H1 (cell line): ENCODE measurements around the gene C2CD3. TPM values are rescaled to one million over a fixed set of nuclear protein-coding genes. Genes with fewer than 3 reads are reported as not detected.

Source experiments
- CTCF ChIA-PET: fragments of 300-600 bp; sonication (Branson Sonifier 250); formaldehyde crosslinking; loops from one replicate; lab custom pipeline; 2021; ENCODE audit not compliant: partially characterized antibody; lab: Charles Lee
- POLR2A ChIA-PET: fragments of 300-600 bp; sonication (Branson Sonifier 250); formaldehyde crosslinking; loops from one replicate; lab custom pipeline; 2021; ENCODE audit warnings: inconsistent platforms; ENCODE audit not compliant: partially characterized antibody; lab: Charles Lee
- DNase-seq, 2 experiments: peaks; one replicate each; pipeline versions ENCODE4 v3.0.0 to v3.0.0-alpha.2; 2010 to 2022; ENCODE audit warnings: low spot score in 2 of 2, low read depth in 1 of 2, mixed read lengths in 1 of 2
- FAIRE-seq: peaks from 2 replicates; lab custom pipeline; 2011; peaks lifted over from hg19 to GRCh38; lab: Jason Lieb, UNC
- H2AFZ ChIP-seq: 2 replicates; pipeline ENCODE4 v1.8.1; 2012; ENCODE audit warnings: low read length, inconsistent platforms
- H2AK5ac ChIP-seq: 2 replicates; pipeline ENCODE4 v1.6.1; 2013; ENCODE audit warnings: low read depth, low read length
- H2BK120ac ChIP-seq: replicated peaks from 2 replicates; pipeline ENCODE3; 2013; ENCODE audit warnings: low read depth, low read length, inconsistent platforms
- H2BK12ac ChIP-seq: 2 replicates; pipeline ENCODE4 v1.6.1; 2013; ENCODE audit warnings: low read depth, low read length
- H2BK15ac ChIP-seq: 2 replicates; pipeline ENCODE4 v1.6.1; 2013; ENCODE audit warnings: low read length
- H2BK20ac ChIP-seq: 2 replicates; pipeline ENCODE4 v1.6.1; 2013; ENCODE audit warnings: low read length
- H2BK5ac ChIP-seq: 2 replicates; pipeline ENCODE4 v1.6.1; 2013; ENCODE audit warnings: low read depth, low read length
- H3K14ac ChIP-seq: 2 replicates; pipeline ENCODE4 v1.6.1; 2013; ENCODE audit warnings: inconsistent platforms; ENCODE audit not compliant: insufficient read length
- H3K18ac ChIP-seq: 2 replicates; pipeline ENCODE4 v1.6.1; 2013; ENCODE audit warnings: low read length; ENCODE audit errors: extremely low read depth
- H3K23ac ChIP-seq: 2 replicates; pipeline ENCODE4 v1.6.1; 2013; ENCODE audit warnings: inconsistent platforms; ENCODE audit not compliant: insufficient read length
- H3K23me2 ChIP-seq: 2 replicates; pipeline ENCODE4 v1.6.1; 2013; ENCODE audit warnings: low read depth, low read length
- H3K27ac ChIP-seq: 2 replicates; pipeline ENCODE4 v1.6.1; 2011; ENCODE audit warnings: low read depth, low read length, inconsistent platforms
- H3K27me3 ChIP-seq, 4 experiments: replicated peaks in 1 of 4; 1 replicate in 1 of 4; 2 replicates in 3 of 4; pipeline versions ENCODE4 v1.6.1 to v1.8.1; 2011 to 2013; ENCODE audit warnings: low read length in 3 of 4, mild to moderate bottlenecking in 3 of 4, inconsistent platforms in 2 of 4, mixed read lengths in 2 of 4, moderate library complexity in 1 of 4; ENCODE audit not compliant: control insufficient read depth in 3 of 4, insufficient read depth in 3 of 4; ENCODE audit errors: extremely low read depth in 1 of 4
- H3K36me3 ChIP-seq, 4 experiments: 2 replicates each; pipeline versions ENCODE4 v1.6.1 to v1.8.1; 2011 to 2013; ENCODE audit warnings: mild to moderate bottlenecking in 4 of 4, low read length in 3 of 4, moderate library complexity in 2 of 4, control low read depth in 1 of 4, inconsistent platforms in 1 of 4; ENCODE audit not compliant: insufficient read depth in 4 of 4, control insufficient read depth in 2 of 4
- H3K4ac ChIP-seq: replicated peaks from 2 replicates; pipeline ENCODE3; 2013; ENCODE audit warnings: low read length, low read depth, mixed read lengths, inconsistent platforms; ENCODE audit not compliant: insufficient read length
- H3K4me1 ChIP-seq, 4 experiments: replicated peaks in 1 of 4; 1 replicate in 1 of 4; 2 replicates in 3 of 4; pipeline versions ENCODE4 v1.6.1 to v1.8.1; 2011 to 2013; ENCODE audit warnings: low read length in 3 of 4, inconsistent platforms in 2 of 4, mixed read lengths in 1 of 4; ENCODE audit not compliant: insufficient read depth in 4 of 4, control insufficient read depth in 3 of 4
- H3K4me2 ChIP-seq, 2 experiments: 2 replicates each; pipeline versions ENCODE4 v1.6.1 to v1.8.1; 2011 to 2013; ENCODE audit warnings: low read depth in 2 of 2, low read length in 2 of 2, control low read depth in 1 of 2, inconsistent platforms in 1 of 2, mild to moderate bottlenecking in 1 of 2; ENCODE audit not compliant: insufficient read depth in 1 of 2
- H3K4me3 ChIP-seq, 4 experiments: fragments of 200-600, 300-600 bp in 1 of 4; sonication (generic), shearing (Covaris generic), sonication (Bioruptor Twin) in 1 of 4; 2 replicates each; pipeline versions ENCODE4 v1.5.1 to v1.8.1; 2011 to 2016; ENCODE audit warnings: low read length in 4 of 4, low read depth in 3 of 4, control low read depth in 2 of 4, inconsistent platforms in 2 of 4, mild to moderate bottlenecking in 2 of 4, mixed read lengths in 1 of 4, moderate library complexity in 1 of 4; ENCODE audit not compliant: insufficient read depth in 2 of 4; ENCODE audit errors: extremely low read depth in 1 of 4
- H3K56ac ChIP-seq: replicated peaks from 2 replicates; pipeline ENCODE3; 2013; ENCODE audit warnings: low read depth, mild to moderate bottlenecking, mixed read lengths, low read length, inconsistent platforms; ENCODE audit not compliant: insufficient read length
- H3K79me1 ChIP-seq: 2 replicates; pipeline ENCODE4 v1.6.1; 2013; ENCODE audit warnings: low read depth, low read length, control low read depth
- H3K79me2 ChIP-seq, 2 experiments: 2 replicates each; pipeline versions ENCODE4 v1.6.1 to v1.8.1; 2012 to 2013; ENCODE audit warnings: low read length in 2 of 2, mild to moderate bottlenecking in 2 of 2, inconsistent platforms in 1 of 2; ENCODE audit not compliant: insufficient read depth in 2 of 2, control insufficient read depth in 1 of 2
- H3K9ac ChIP-seq, 4 experiments: replicated peaks in 1 of 4; 1 replicate in 1 of 4; 2 replicates in 3 of 4; pipeline versions ENCODE4 v1.6.1 to v1.8.1; 2011 to 2013; ENCODE audit warnings: low read depth in 3 of 4, low read length in 3 of 4, control low read depth in 2 of 4, mild to moderate bottlenecking in 2 of 4, moderate library complexity in 2 of 4, inconsistent platforms in 1 of 4; ENCODE audit errors: extremely low read depth in 1 of 4
- H3K9me3 ChIP-seq, 2 experiments: 2 replicates each; pipeline versions ENCODE4 v1.6.1 to v1.8.1; 2012 to 2013; ENCODE audit warnings: mild to moderate bottlenecking in 2 of 2, moderate library complexity in 2 of 2, control low read depth in 1 of 2, inconsistent platforms in 1 of 2, low read depth in 1 of 2, low read length in 1 of 2, mixed read lengths in 1 of 2; ENCODE audit not compliant: insufficient read depth in 2 of 2
- H4K20me1 ChIP-seq, 2 experiments: replicated peaks in 1 of 2; 2 replicates each; pipeline versions ENCODE3 to v1.8.1; 2011 to 2013; ENCODE audit warnings: inconsistent platforms in 2 of 2, low read length in 2 of 2, mild to moderate bottlenecking in 1 of 2; ENCODE audit not compliant: insufficient read depth in 2 of 2, control insufficient read depth in 1 of 2
- H4K5ac ChIP-seq: 2 replicates; pipeline ENCODE4 v1.6.1; 2013; ENCODE audit warnings: low read length, low read depth, mixed read lengths, inconsistent platforms; ENCODE audit not compliant: insufficient read length
- H4K8ac ChIP-seq: 2 replicates; pipeline ENCODE4 v1.8.0; 2013; ENCODE audit warnings: mild to moderate bottlenecking, moderate library complexity, low read length, inconsistent platforms; ENCODE audit not compliant: insufficient read depth; ENCODE audit errors: extremely low read depth
- H4K91ac ChIP-seq: replicated peaks from 2 replicates; pipeline ENCODE3; 2013; ENCODE audit warnings: low read length, mixed read lengths, inconsistent platforms; ENCODE audit not compliant: insufficient read length
- BACH1 ChIP-seq: IDR thresholded peaks from 2 replicates; pipeline ENCODE4 v1.6.1; 2012; ENCODE audit warnings: low read length, improper control_type of control experiment
- HDAC6 ChIP-seq: IDR thresholded peaks from one replicate; pipeline ENCODE4 v1.7.1; 2012; ENCODE audit warnings: low read depth, mild to moderate bottlenecking, inconsistent platforms, low read length, moderate library complexity
- RBBP5 ChIP-seq: IDR thresholded peaks from 2 replicates; pipeline ENCODE4 v1.7.1; 2012; ENCODE audit warnings: low read depth, mild to moderate bottlenecking, inconsistent platforms, low read length, moderate library complexity, borderline replicate concordance
- RFX5 ChIP-seq: IDR thresholded peaks from 2 replicates; pipeline ENCODE4 v1.6.1; 2011; ENCODE audit warnings: low read depth, low read length, improper control_type of control experiment, borderline replicate concordance
- RNF2 ChIP-seq: fragments of 200-900, 300-1000 bp; sonication (generic); IDR thresholded peaks from 2 replicates; pipeline ENCODE4 v1.7.1; 2016; ENCODE audit warnings: borderline replicate concordance, low read depth, mild to moderate bottlenecking, antibody characterized with exemption, low read length; ENCODE audit not compliant: poor library complexity, severe bottlenecking; ENCODE audit errors: missing control alignments
- SAP30 ChIP-seq: fragments of 300-600 bp; sonication (generic); IDR thresholded peaks from 2 replicates; pipeline ENCODE4 v1.7.1; 2012; ENCODE audit warnings: low read length, moderate library complexity, mild to moderate bottlenecking, inconsistent platforms; ENCODE audit not compliant: insufficient read depth, insufficient replicate concordance
- SIN3A ChIP-seq, 2 experiments: IDR thresholded peaks in 1 of 2; conservative IDR thresholded peaks in 1 of 2; 2 replicates each; pipeline ENCODE4 v1.6.1; 2011 to 2012; ENCODE audit warnings: low read length in 2 of 2, improper control_type of control experiment in 1 of 2, low read depth in 1 of 2, mild to moderate bottlenecking in 1 of 2
- SP2 ChIP-seq: IDR thresholded peaks from 2 replicates; pipeline ENCODE4 v1.6.1; 2012; ENCODE audit warnings: mild to moderate bottlenecking, low read length, inconsistent platforms
- SUZ12 ChIP-seq: fragments of 200-600 bp; sonication (generic); IDR thresholded peaks from 2 replicates; pipeline ENCODE4 v1.6.1; 2012; ENCODE audit warnings: mild to moderate bottlenecking, inconsistent platforms, low read length, moderate library complexity, mixed read lengths
- TBP ChIP-seq: IDR thresholded peaks from 2 replicates; pipeline ENCODE4 v1.6.1; 2011; ENCODE audit warnings: low read depth, low read length, improper control_type of control experiment
- TEAD4 ChIP-seq: IDR thresholded peaks from 2 replicates; pipeline ENCODE4 v1.6.1; 2012; ENCODE audit warnings: low read depth, low read length, inconsistent platforms, mixed read lengths
- WGBS, 2 experiments: shearing (Covaris generic) in 1 of 2; methylation state at CpG; one replicate each; pipeline versions ENCODE4 v1.1.6 to v1.1.7; 2013 to 2015; ENCODE audit warnings: low lambda C conversion rate in 2 of 2, mixed read lengths in 2 of 2, inconsistent platforms in 1 of 2, low coverage in 1 of 2, missing lambda C conversion rate in 1 of 2; ENCODE audit not compliant: insufficient replicate concordance in 2 of 2, insufficient coverage in 1 of 2, insufficient read length in 1 of 2; ENCODE audit errors: extremely low coverage in 1 of 2, missing lambda C conversion rate in 1 of 2; 5-methylcytosine and 5-hydroxymethylcytosine counted together
- polyA plus RNA-seq, 7 experiments: library from polyadenylated mRNA; depleted of rRNA in 3 of 7; stranded (reverse) in 5 of 7; unstranded in 2 of 7; fragments of >200 nt in 5 of 7; fragments of 200-250 nt in 2 of 7; gene quantifications; 1 replicate in 5 of 7; 2 replicates in 1 of 7; 4 replicates in 1 of 7; pipeline versions ENCODE4 v1.2.1 to v1.2.3, GENCODE V29; 2011 to 2013; ENCODE audit warnings: missing spikeins in 2 of 7, mixed read lengths in 2 of 7
- total RNA-seq: library from RNA; stranded (reverse); fragmentation: NEBNext Ultra II Directional; extraction: Animal tissue kit (Norgen Biotek cat#: 25700); gene quantifications from 2 replicates; pipeline ENCODE4 v1.2.1, GENCODE V29; 2021
- TF ChIP-seq, protein P1 (sequence below): IDR thresholded peaks from 2 replicates; pipeline ENCODE4 v1.6.1; 2012; ENCODE audit warnings: inconsistent platforms

The C2CD3 gene
- total and polyA plus RNA-seq, 2 of the 8 experiments (the other 6 are each of a cell fraction or from before 2014, with no cell fraction given), result 11.0 to 29.1 TPM

DNA sequence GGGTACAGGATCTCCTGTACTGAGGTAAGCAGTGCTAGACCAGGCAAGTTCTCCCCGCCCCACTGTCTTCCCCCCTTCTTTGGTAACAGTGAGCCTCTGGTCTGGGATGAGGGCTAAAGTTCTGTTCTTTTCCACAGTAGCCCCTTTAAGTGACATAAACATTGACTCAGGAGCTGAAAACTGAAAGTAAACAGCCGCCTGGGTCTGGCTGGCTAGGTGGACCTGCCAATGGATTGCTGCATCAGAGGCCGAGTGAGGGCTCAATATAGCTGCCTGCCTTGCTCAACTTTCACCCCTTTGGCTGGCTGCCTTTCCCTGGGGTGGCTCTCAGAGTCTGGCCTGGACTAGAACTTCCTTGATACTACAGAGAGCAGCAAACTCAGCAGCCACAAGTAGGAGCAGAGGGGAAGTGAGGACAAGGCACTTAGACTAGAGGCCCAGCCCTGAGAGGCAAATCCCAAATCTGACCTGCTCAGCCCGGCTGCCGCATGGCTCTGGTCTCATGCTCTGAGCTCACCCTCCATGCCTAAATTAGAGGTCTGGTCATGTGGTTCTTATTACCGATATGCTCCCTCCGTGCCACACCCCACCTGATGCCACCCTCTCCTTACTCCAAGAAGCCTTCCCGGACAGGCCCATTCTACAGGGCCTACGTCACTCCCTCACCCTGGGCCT, 152.3 kb downstream of the C2CD3 start:
- Histone ChIP-seq H4K5ac (no peak overlapping the region), H3K4me3 (no peak overlapping the region), H3K18ac (no peak overlapping the region), H2AFZ (no peak overlapping the region), H3K27ac (no peak overlapping the region), H3K79me2 (no peaks in the 10 kb centered on the region), H3K4me2 (no peak overlapping the region), H2BK12ac (no peak overlapping the region), H4K8ac (no peak overlapping the region), H3K23me2 (no peaks in the 10 kb centered on the region), H4K20me1 (no peaks in the 10 kb centered on the region), H2AK5ac (no peak overlapping the region), H2BK20ac (no peak overlapping the region), H3K4me1 (no peaks in the 10 kb centered on the region), H4K91ac (no peak overlapping the region), H3K56ac (no peak overlapping the region), H3K36me3 (peaks cover 0 to 7% (median 0%) of the 10 kb centered on the region in 4 experiments; a peak in 2 of 8 replicates), H3K27me3 (no peaks in the 10 kb centered on the region), H3K9ac (no peak overlapping the region), H3K79me1 (no peaks in the 10 kb centered on the region; the same call in 1 of the 2 replicates), H2BK15ac (no peak overlapping the region), H2BK5ac (no peak overlapping the region), H3K23ac (no peak overlapping the region), H3K14ac (no peak overlapping the region), H3K9me3 (no peaks in the 10 kb centered on the region), H2BK120ac (no peak overlapping the region), H3K4ac (no peak overlapping the region)
- WGBS, 2 experiments, result 89% methylated on average over 9 of the region's 9 CpGs; no CpG with 5 or more reads in 1 of the 2 experiments
- ChIA-PET POLR2A (interaction anchor here (0.7 to 2.2 kb wide), 3 partner anchors 10 to 38 kb away, joined by 3 to 7 read pairs (median 3); partner anchors contain the start of gene UCP3), CTCF (interaction anchor here (1.0 to 2.9 kb wide), 2 partner anchors 8 to 54 kb away, joined by 4 to 9 read pairs; no protein-coding TSS in a partner anchor)
- DNase-seq (no peak), FAIRE-seq (no peak)
- TF ChIP-seq HDAC6 (no peak), SAP30 (no peak), TBP (no peak), BACH1 (no peak), SP2 (no peak), SUZ12 (no peak), RFX5 (no peak), TEAD4 (no peak), RNF2 (no peak), SIN3A (conservative IDR thresholded peaks at IDR 0.05 in 1 of 2, IDR thresholded peaks at IDR 0.05 in 1 of 2; ENCODE audit: low read depth in 1 of 2, low read length in 2 of 2) (no peak), RBBP5 (no peak)
- TF ChIP-seq, protein P1, sequence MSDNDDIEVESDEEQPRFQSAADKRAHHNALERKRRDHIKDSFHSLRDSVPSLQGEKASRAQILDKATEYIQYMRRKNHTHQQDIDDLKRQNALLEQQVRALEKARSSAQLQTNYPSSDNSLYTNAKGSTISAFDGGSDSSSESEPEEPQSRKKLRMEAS, result no peak
